ENCODE results near the gene PCBD2. TPM values are rescaled to one million over a fixed set of nuclear protein-coding genes. Genes with fewer than 3 reads are reported as not detected.
"Not testable (repeated sequence)": the region's sequence is repeated elsewhere in the genome, so short reads cannot be mapped to it uniquely, and the experiment has no call there.

PCBD2 gene
- total and polyA plus RNA-seq, 4 experiments from 2014 or later: 11.5 to 15.6 (median 12.3) TPM

GRCh38 chr5:134905246-134905996 is 490 bp downstream of the PCBD2 start:
- intact Hi-C loops (cut with micrococcal nuclease): loop anchor here (1.0 to 10.0 kb wide), 10 partner anchors 31 to 901 kb away; partner anchors contain the start of genes C5orf24, CAMLG, DDX46 and PPP2CA
- peak overlapping the region; percentile 59 to 84 for H3K4me3 ChIP-seq (ENCODE audit: low read length in 2 of 2)
- H3K36me3 ChIP-seq (ENCODE audit: insufficient read depth, low read length): peaks cover 5% of the 10 kb centered on the region
- H3K27me3 ChIP-seq (ENCODE audit: insufficient read depth, low read length): no peaks in the 10 kb centered on the region
- peaks cover 0 to 17% of the 10 kb centered on the region in 2 donors for H3K36me3 Mint-ChIP-seq
- H3K27ac ChIP-seq (ENCODE audit: low read depth, low read length): peak overlapping the region; percentile 85
- peaks cover 4 to 9% (median 6%) of the 10 kb centered on the region in 4 donors for H3K4me1 Mint-ChIP-seq
- no peaks in the 10 kb centered on the region for H3K9me3 Mint-ChIP-seq
- ChIA-PET CTCF (ENCODE audit: partially characterized antibody) (interaction anchor here (0.7 to 3.8 kb wide), 18 partner anchors 10 to 924 kb away, joined by 3 to 48 read pairs (median 6); partner anchors contain the start of genes C5orf24, CAMLG and TXNDC15), POLR2A (ENCODE audit: partially characterized antibody) (interaction anchor here (0.9 to 4.4 kb wide), 25 partner anchors 8 to 900 kb away, joined by 3 to 73 read pairs (median 5); partner anchors contain the start of genes C5orf24, CAMLG, CDKN2AIPNL and DDX46)
- peak overlapping the region; percentile 97 to 99 (median 99) for H3K27ac Mint-ChIP-seq
- no peaks in the 10 kb centered on the region for H3K4me1 ChIP-seq (ENCODE audit: insufficient read depth, low read length)
- peak overlapping the region; percentile 94 to 100 (median 97) for H3K4me3 Mint-ChIP-seq
- peak; percentile 68 to 77 (median 75) for DNase-seq
- no peaks in the 10 kb centered on the region for H3K27me3 Mint-ChIP-seq
- H3K9me3 ChIP-seq (ENCODE audit: control insufficient read depth in 1 of 2, low read length in 2 of 2): no peaks in the 10 kb centered on the region

GRCh38 chr5:134906811-134907210 is 1.9 kb downstream of the PCBD2 start:
- no peaks in the 10 kb centered on the region for H3K27me3 ChIP-seq (ENCODE audit: insufficient read depth, low read length)
- H3K27ac Mint-ChIP-seq: peak overlapping the region; percentile 10 to 97 (median 79)
- H3K9me3 ChIP-seq (ENCODE audit: control insufficient read depth in 1 of 2, low read length in 2 of 2): no peaks in the 10 kb centered on the region
- peaks cover 4 to 9% (median 6%) of the 10 kb centered on the region in 4 donors for H3K4me1 Mint-ChIP-seq
- H3K27me3 Mint-ChIP-seq: no peaks in the 10 kb centered on the region
- intact Hi-C loops (cut with micrococcal nuclease): loop anchor here (5.0 to 10.0 kb wide), 2 partner anchors 275 to 902 kb away; partner anchors contain the start of genes SAR1B and VDAC1
- peaks cover 5 to 24% of the 10 kb centered on the region in 2 donors for H3K36me3 Mint-ChIP-seq
- no peaks in the 10 kb centered on the region for H3K4me1 ChIP-seq (ENCODE audit: insufficient read depth, low read length)
- no peaks in the 10 kb centered on the region for H3K9me3 Mint-ChIP-seq
- ChIA-PET CTCF (ENCODE audit: partially characterized antibody) (interaction anchor here (1.0 to 3.8 kb wide), 4 partner anchors 10 to 168 kb away, joined by 3 to 48 read pairs (median 18); partner anchors contain the start of genes C5orf24 and CAMLG), POLR2A (ENCODE audit: partially characterized antibody) (interaction anchor here (0.5 to 4.4 kb wide), 4 partner anchors 32 to 169 kb away, joined by 3 to 73 read pairs (median 4); partner anchors contain the start of gene CAMLG)
- no peak for DNase-seq
- peaks cover 6% of the 10 kb centered on the region for H3K36me3 ChIP-seq (ENCODE audit: insufficient read depth, low read length)
- peak overlapping the region in 6 of 8 donors; percentile 31 to 71 (median 40) for H3K4me3 Mint-ChIP-seq
- no peak overlapping the region for H3K4me3 ChIP-seq (ENCODE audit: low read length in 2 of 2)
- no peak overlapping the region for H3K27ac ChIP-seq (ENCODE audit: low read depth, low read length)

GRCh38 chr5:134910752-134911151 is 5.8 kb downstream of the PCBD2 start:
- DNase-seq; H3K4me1 Mint-ChIP-seq; intact Hi-C loops (cut with micrococcal nuclease); H3K4me3 ChIP-seq (ENCODE audit: low read length in 2 of 2); CTCF ChIA-PET (ENCODE audit: partially characterized antibody); H3K27me3 ChIP-seq (ENCODE audit: insufficient read depth, low read length); H3K4me1 ChIP-seq (ENCODE audit: insufficient read depth, low read length); H3K9me3 Mint-ChIP-seq; H3K27ac ChIP-seq (ENCODE audit: low read depth, low read length); H3K4me3 Mint-ChIP-seq; H3K9me3 ChIP-seq (ENCODE audit: control insufficient read depth in 1 of 2, low read length in 2 of 2); H3K27me3 Mint-ChIP-seq; POLR2A ChIA-PET (ENCODE audit: partially characterized antibody): not testable (repeated sequence)
- peak overlapping the region in 1 of 7 donors; percentile 52 for H3K27ac Mint-ChIP-seq
- peaks cover 17% of the 10 kb centered on the region for H3K36me3 ChIP-seq (ENCODE audit: insufficient read depth, low read length)
- H3K36me3 Mint-ChIP-seq: peaks cover 7 to 18% of the 10 kb centered on the region in 2 donors

GRCh38 chr5:134911285-134912206 is 6.6 kb downstream of the PCBD2 start:
- H3K27ac Mint-ChIP-seq: peak overlapping the region in 1 of 7 donors; percentile 4

GRCh38 chr5:134913254-134913653 is 8.3 kb downstream of the PCBD2 start:
- no peak for DNase-seq
- H3K27ac Mint-ChIP-seq: no peak overlapping the region
- no peaks in the 10 kb centered on the region for H3K9me3 ChIP-seq (ENCODE audit: control insufficient read depth in 1 of 2, low read length in 2 of 2)
- H3K4me3 ChIP-seq (ENCODE audit: low read length in 2 of 2): no peak overlapping the region
- no peaks in the 10 kb centered on the region for H3K27me3 ChIP-seq (ENCODE audit: insufficient read depth, low read length)
- peaks cover 24% of the 10 kb centered on the region for H3K36me3 ChIP-seq (ENCODE audit: insufficient read depth, low read length)
- no peak overlapping the region for H3K4me3 Mint-ChIP-seq
- peaks cover 22 to 32% of the 10 kb centered on the region in 2 donors for H3K36me3 Mint-ChIP-seq
- H3K4me1 ChIP-seq (ENCODE audit: insufficient read depth, low read length): no peaks in the 10 kb centered on the region
- H3K27ac ChIP-seq (ENCODE audit: low read depth, low read length): no peak overlapping the region
- H3K9me3 Mint-ChIP-seq: no peaks in the 10 kb centered on the region
- POLR2A ChIA-PET (ENCODE audit: partially characterized antibody): interaction anchor here (1.7 kb wide), 1 partner anchor 8 kb away, joined by 9 read pairs; the partner anchor contains the start of gene PCBD2
- peaks cover 0 to 7% (median 1%) of the 10 kb centered on the region in 4 donors for H3K4me1 Mint-ChIP-seq
- CTCF ChIA-PET (ENCODE audit: partially characterized antibody): no interaction called here
- no peaks in the 10 kb centered on the region for H3K27me3 Mint-ChIP-seq
- intact Hi-C loops (cut with micrococcal nuclease): no loop called here

More at GRCh38 chr5:134911285-134912206, 6.6 kb downstream of the PCBD2 start:
- intact Hi-C loops (cut with micrococcal nuclease): no loop called here
- H3K27ac ChIP-seq (ENCODE audit: low read depth, low read length): no peak overlapping the region
- CTCF ChIA-PET (ENCODE audit: partially characterized antibody): no interaction called here
- POLR2A ChIA-PET (ENCODE audit: partially characterized antibody): no interaction called here
- Mint-ChIP-seq H3K4me1 (peaks cover 0 to 4% (median 2%) of the 10 kb centered on the region in 4 donors), H3K36me3 (peaks cover 13 to 21% of the 10 kb centered on the region in 2 donors), H3K9me3 (no peaks in the 10 kb centered on the region), H3K27me3 (no peaks in the 10 kb centered on the region), H3K4me3 (no peak overlapping the region)
- no peak for DNase-seq
- peaks cover 19% of the 10 kb centered on the region for H3K36me3 ChIP-seq (ENCODE audit: insufficient read depth, low read length)
- H3K27me3 ChIP-seq (ENCODE audit: insufficient read depth, low read length): no peaks in the 10 kb centered on the region
- no peak overlapping the region for H3K4me3 ChIP-seq (ENCODE audit: low read length in 2 of 2)
- no peaks in the 10 kb centered on the region for H3K4me1 ChIP-seq (ENCODE audit: insufficient read depth, low read length)
- no peaks in the 10 kb centered on the region for H3K9me3 ChIP-seq (ENCODE audit: control insufficient read depth in 1 of 2, low read length in 2 of 2)

- no peak for DNase-seq
- H3K4me3 Mint-ChIP-seq: no peak overlapping the region
- ChIA-PET POLR2A (ENCODE audit: partially characterized antibody) (interaction anchor here (1.7 kb wide), 1 partner anchor 9 kb away, joined by 9 read pairs; the partner anchor contains the start of gene PCBD2), CTCF (ENCODE audit: partially characterized antibody) (no interaction called here)
- Histone ChIP-seq H3K36me3 (ENCODE audit: insufficient read depth, low read length) (peaks cover 24% of the 10 kb centered on the region), H3K4me1 (ENCODE audit: insufficient read depth, low read length) (no peaks in the 10 kb centered on the region), H3K4me3 (ENCODE audit: low read length in 2 of 2) (no peak overlapping the region), H3K27me3 (ENCODE audit: insufficient read depth, low read length) (no peaks in the 10 kb centered on the region), H3K9me3 (ENCODE audit: control insufficient read depth in 1 of 2, low read length in 2 of 2) (no peaks in the 10 kb centered on the region), H3K27ac (ENCODE audit: low read depth, low read length) (no peak overlapping the region)
- H3K27me3 Mint-ChIP-seq: no peaks in the 10 kb centered on the region
- H3K4me1 Mint-ChIP-seq: peaks cover 3 to 9% (median 4%) of the 10 kb centered on the region in 4 donors
- H3K36me3 Mint-ChIP-seq: peaks cover 26 to 35% of the 10 kb centered on the region in 2 donors
- no peaks in the 10 kb centered on the region for H3K9me3 Mint-ChIP-seq
- intact Hi-C loops (cut with micrococcal nuclease): no loop called here
- no peak overlapping the region for H3K27ac Mint-ChIP-seq
Measured at GRCh38 chr5:134913795-134914194, 8.9 kb downstream of the PCBD2 start.
